ENCODE measurements around the gene MYO5B.
A peak's percentile ranks its signal among the peaks of the same experiment; 100 is the strongest.

The MYO5B gene

DNA sequence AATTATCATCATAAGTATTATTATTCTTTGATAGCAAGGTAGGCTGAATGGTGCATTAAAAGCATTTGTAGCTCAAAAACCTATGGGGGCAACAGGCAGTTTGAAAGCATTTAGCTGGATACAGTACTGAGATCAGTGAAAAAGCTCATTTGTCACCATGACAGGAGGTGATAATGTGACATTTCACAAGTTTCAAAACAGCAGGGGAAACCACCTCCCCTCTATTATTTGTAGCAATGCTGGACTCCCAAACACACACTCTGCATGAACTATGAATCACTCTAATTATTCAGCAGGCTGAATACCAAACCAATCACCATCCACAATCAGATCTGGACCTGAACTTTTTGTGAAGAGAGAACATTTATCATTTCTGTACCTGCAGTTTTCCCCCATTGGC is 63.4 kb downstream of the MYO5B start:
- no peak for DNase-seq (ENCODE audit: low read depth in 1 of 2, low spot score in 1 of 2)
- in situ Hi-C loops (cut with HindIII; ENCODE audit: low pct_unique_long_range_greater_than_20kb, low sequenced_read_pairs) = no loop called here
- no peak for TF ChIP-seq JUND (IDR thresholded peaks at IDR 0.05; ENCODE audit: low read depth)

DNA sequence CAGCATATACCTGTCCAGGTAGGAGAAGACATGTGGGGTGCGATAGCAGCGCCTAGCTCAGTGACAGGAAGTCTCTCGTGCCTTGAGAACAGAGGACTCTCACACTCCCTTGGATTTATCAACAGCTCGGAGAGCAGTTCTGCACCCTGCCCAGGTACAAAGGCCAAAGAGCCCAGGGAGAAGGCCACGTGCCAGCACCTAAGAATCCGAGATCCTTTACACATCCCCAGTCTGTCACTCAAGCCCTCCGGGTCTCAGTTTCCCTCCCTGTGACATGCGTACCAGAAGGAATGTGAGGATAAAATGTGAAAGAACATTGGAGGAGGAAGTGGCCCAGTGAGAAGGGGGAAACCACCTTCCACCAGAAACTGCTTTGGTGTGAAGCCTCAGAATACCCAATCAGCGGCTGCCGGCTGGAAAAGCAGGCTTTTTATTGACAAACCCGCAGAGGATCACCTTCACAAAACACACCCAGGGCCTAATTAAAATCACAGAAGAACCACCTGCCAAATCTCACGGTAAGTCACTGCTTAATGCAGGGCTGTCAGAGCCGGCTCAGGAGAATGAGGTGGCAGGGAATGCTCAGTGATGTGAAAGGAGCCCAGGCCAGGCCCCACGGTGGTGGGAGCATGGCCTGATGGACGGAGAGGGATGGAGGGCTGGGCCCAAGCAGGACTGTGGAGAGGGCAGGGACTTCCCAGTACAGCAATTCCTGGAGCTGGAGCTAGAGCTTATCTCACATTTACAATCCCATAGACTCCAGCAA is 66.3 kb downstream of the MYO5B start:
- DNase-seq (ENCODE audit: low read depth in 1 of 2, low spot score in 1 of 2) = no peak
- in situ Hi-C loops (cut with HindIII; ENCODE audit: low pct_unique_long_range_greater_than_20kb, low sequenced_read_pairs) = no loop called here
- TF ChIP-seq JUND (IDR thresholded peaks at IDR 0.05; ENCODE audit: low read depth) = no peak

GRCh38 chr18:50127516-50128210 is 67.3 kb downstream of the MYO5B start:
- in situ Hi-C loops (cut with HindIII; ENCODE audit: low pct_unique_long_range_greater_than_20kb, low sequenced_read_pairs) = no loop called here
- TF ChIP-seq JUND (IDR thresholded peaks at IDR 0.05; ENCODE audit: low read depth) = no peak
- DNase-seq (ENCODE audit: low read depth in 1 of 2, low spot score in 1 of 2) = no peak

- in situ Hi-C loops (cut with HindIII; ENCODE audit: low pct_unique_long_range_greater_than_20kb, low sequenced_read_pairs) = no loop called here
- no peak for TF ChIP-seq JUND (IDR thresholded peaks at IDR 0.05; ENCODE audit: low read depth)
- DNase-seq (ENCODE audit: low read depth in 1 of 2, low spot score in 1 of 2) = no peak
These were observed 68.5 kb downstream of the MYO5B start for GRCh38 chr18:50126471-50126870.

DNA sequence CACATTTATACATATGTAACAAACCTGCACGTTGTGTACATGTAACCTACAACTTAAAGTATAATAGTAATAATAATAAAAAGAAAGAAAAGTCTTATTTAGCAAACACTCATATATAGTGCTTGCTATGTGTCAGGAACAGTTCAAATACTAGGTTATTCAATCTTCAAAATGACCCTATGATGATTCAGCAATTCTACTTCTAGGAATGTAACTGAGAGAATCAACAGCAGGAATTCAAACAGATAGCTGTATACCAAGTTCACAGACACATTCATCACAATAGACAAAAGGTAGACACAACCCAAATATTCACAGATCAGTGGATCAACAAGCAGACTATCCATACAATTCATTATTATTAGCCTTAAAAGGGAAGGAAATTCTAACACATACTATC is 69.5 kb downstream of the MYO5B start:
- no peak for TF ChIP-seq JUND (IDR thresholded peaks at IDR 0.05; ENCODE audit: low read depth)
- in situ Hi-C loops (cut with HindIII; ENCODE audit: low pct_unique_long_range_greater_than_20kb, low sequenced_read_pairs) = no loop called here
- no peak for DNase-seq (ENCODE audit: low read depth in 1 of 2, low spot score in 1 of 2)

DNA sequence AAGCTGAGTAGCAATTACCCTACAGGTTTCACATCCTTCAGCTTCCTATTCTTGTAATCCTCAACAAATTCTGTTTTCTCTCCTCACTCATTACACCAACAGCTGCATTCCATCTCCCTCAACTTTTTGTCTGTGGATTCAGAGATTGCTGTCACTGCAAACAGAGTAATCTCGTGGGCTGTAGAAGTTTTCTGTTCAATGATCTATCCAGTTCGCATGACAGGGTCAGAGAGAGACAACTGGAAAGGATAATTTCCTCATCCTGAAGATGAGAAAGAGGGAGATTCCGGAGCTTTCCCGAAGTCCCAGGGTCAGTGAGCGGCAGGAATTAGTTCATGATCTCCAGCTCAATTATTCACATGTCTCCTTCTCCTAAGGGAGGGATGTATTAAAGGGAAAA is 75.7 kb downstream of the MYO5B start:
- no peak for TF ChIP-seq JUND (IDR thresholded peaks at IDR 0.05; ENCODE audit: low read depth)
- in situ Hi-C loops (cut with HindIII; ENCODE audit: low pct_unique_long_range_greater_than_20kb, low sequenced_read_pairs) = no loop called here
- no peak for DNase-seq (ENCODE audit: low read depth in 1 of 2, low spot score in 1 of 2)

GRCh38 chr18:50117863-50118262 is 77.1 kb downstream of the MYO5B start:
- DNase-seq (ENCODE audit: low read depth in 1 of 2, low spot score in 1 of 2) = no peak
- in situ Hi-C loops (cut with HindIII; ENCODE audit: low pct_unique_long_range_greater_than_20kb, low sequenced_read_pairs) = no loop called here
- no peak for TF ChIP-seq JUND (IDR thresholded peaks at IDR 0.05; ENCODE audit: low read depth)

DNA sequence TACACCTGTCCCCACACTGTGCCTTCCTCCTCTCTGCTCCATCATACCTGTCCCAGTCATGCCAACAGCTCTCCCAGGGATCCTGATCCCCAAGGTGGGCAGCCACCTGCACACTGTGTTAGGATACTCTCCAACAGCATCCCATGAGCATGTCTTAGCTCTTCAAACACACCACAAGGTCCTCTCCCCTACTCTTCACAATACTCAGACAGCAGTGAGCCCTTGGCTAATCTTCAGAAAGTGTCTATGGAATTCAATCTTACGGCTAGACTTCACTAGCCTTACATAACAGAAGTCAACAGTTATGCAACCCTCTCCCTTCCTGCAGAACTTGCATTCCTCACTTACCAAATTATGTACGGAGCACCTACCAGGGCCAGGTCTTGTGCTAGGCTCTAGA is 79.9 kb downstream of the MYO5B start:
- TF ChIP-seq JUND (IDR thresholded peaks at IDR 0.05; ENCODE audit: low read depth) = no peak
- DNase-seq (ENCODE audit: low read depth in 1 of 2, low spot score in 1 of 2) = peak in 1 of 2 experiments; percentile 59
- in situ Hi-C loops (cut with HindIII; ENCODE audit: low pct_unique_long_range_greater_than_20kb, low sequenced_read_pairs) = no loop called here

DNA sequence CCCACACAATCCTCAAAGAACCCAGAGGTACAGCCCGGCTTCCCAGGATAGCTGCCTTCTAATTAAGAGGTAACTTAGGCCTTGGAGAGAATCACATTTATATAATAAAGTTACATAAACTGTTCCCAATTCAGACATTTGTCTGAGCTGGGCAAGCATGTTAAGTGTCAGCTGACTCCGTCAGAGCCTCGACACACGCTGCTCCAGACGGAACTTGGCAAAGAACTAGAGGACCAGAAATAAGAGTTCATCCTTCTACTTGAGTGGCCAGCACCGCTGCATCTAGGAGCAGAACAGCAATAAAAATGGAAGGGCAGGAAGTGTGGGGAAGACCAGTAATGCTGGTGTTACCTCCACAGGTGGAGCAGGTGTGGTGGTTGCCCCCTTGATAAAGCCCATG is 80.5 kb downstream of the MYO5B start:
- in situ Hi-C loops (cut with HindIII; ENCODE audit: low pct_unique_long_range_greater_than_20kb, low sequenced_read_pairs) = no loop called here
- no peak for TF ChIP-seq JUND (IDR thresholded peaks at IDR 0.05; ENCODE audit: low read depth)
- no peak for DNase-seq (ENCODE audit: low read depth in 1 of 2, low spot score in 1 of 2)

- DNase-seq (ENCODE audit: low read depth in 1 of 2, low spot score in 1 of 2) = peak in 1 of 2 experiments; percentile 29
- no peak for TF ChIP-seq JUND (IDR thresholded peaks at IDR 0.05; ENCODE audit: low read depth)
- in situ Hi-C loops (cut with HindIII; ENCODE audit: low pct_unique_long_range_greater_than_20kb, low sequenced_read_pairs) = no loop called here
These were observed 81.2 kb downstream of the MYO5B start for GRCh38 chr18:50113726-50114125.

- TF ChIP-seq JUND (IDR thresholded peaks at IDR 0.05; ENCODE audit: low read depth) = no peak
- in situ Hi-C loops (cut with HindIII; ENCODE audit: low pct_unique_long_range_greater_than_20kb, low sequenced_read_pairs) = no loop called here
- peak in 1 of 2 experiments; percentile 17 for DNase-seq (ENCODE audit: low read depth in 1 of 2, low spot score in 1 of 2)
These were observed 83.5 kb downstream of the MYO5B start for GRCh38 chr18:50111398-50111797.

- in situ Hi-C loops (cut with HindIII; ENCODE audit: low pct_unique_long_range_greater_than_20kb, low sequenced_read_pairs) = no loop called here
- TF ChIP-seq JUND (IDR thresholded peaks at IDR 0.05; ENCODE audit: low read depth) = no peak
- no peak for DNase-seq (ENCODE audit: low read depth in 1 of 2, low spot score in 1 of 2)
These were observed 87.4 kb downstream of the MYO5B start for GRCh38 chr18:50107468-50107977.

DNA sequence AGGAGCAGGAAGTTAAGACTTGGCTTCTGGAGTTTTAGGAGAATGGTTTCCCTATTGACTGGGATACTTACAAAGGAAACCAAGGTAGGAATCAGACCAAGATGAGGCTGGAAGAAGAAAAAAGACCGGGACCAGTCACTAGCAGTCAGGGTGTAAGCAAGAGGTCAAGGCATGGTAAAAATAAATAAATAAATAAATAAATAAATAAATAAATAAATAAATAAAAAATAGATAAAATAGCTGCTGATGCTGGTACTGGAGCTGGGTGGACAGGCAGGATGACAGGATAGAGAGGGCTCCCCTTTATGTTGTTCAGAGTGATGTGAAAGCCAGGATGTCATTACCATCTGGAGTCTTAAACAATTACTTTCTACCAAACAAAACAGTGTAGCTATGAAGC is 89.9 kb downstream of the MYO5B start:
- DNase-seq (ENCODE audit: low read depth in 1 of 2, low spot score in 1 of 2) = no peak
- in situ Hi-C loops (cut with HindIII; ENCODE audit: low pct_unique_long_range_greater_than_20kb, low sequenced_read_pairs) = no loop called here
- no peak for TF ChIP-seq JUND (IDR thresholded peaks at IDR 0.05; ENCODE audit: low read depth)
